ENCODE measurements around the gene NLRC4.

NLRC4 gene

GRCh38 chr2:32271063-32271462, 6.4 kb upstream of the NLRC4 start:
- in situ Hi-C loops (cut with HindIII; ENCODE audit: low sequenced_read_pairs), result no loop called here
- DNase-seq (ENCODE audit: low read depth), result no peak
- no peak overlapping the region for H3K4me3 ChIP-seq (ENCODE audit: low read depth, low read length)
- TF ChIP-seq CTCF (IDR thresholded peaks at IDR 0.05; ENCODE audit: low read depth, low read length, missing control alignments), result no peak

- no peak overlapping the region for H3K4me3 ChIP-seq (ENCODE audit: low read depth, low read length)
- DNase-seq (ENCODE audit: low read depth), result no peak
- in situ Hi-C loops (cut with HindIII; ENCODE audit: low sequenced_read_pairs), result no loop called here
- TF ChIP-seq CTCF (IDR thresholded peaks at IDR 0.05; ENCODE audit: low read depth, low read length, missing control alignments), result no peak
Measured at GRCh38 chr2:32262105-32262504, 2.6 kb downstream of the NLRC4 start.

- no peak for DNase-seq (ENCODE audit: low read depth)
- in situ Hi-C loops (cut with HindIII; ENCODE audit: low sequenced_read_pairs), result no loop called here
- H3K4me3 ChIP-seq (ENCODE audit: low read depth, low read length), result no peak overlapping the region
- no peak for TF ChIP-seq CTCF (IDR thresholded peaks at IDR 0.05; ENCODE audit: low read depth, low read length, missing control alignments)
Measured at GRCh38 chr2:32260376-32260775, 4.3 kb downstream of the NLRC4 start.

GRCh38 chr2:32258242-32258641, 6.4 kb downstream of the NLRC4 start:
- no peak for DNase-seq (ENCODE audit: low read depth)
- TF ChIP-seq CTCF (IDR thresholded peaks at IDR 0.05; ENCODE audit: low read depth, low read length, missing control alignments), result no peak
- no peak overlapping the region for H3K4me3 ChIP-seq (ENCODE audit: low read depth, low read length)
- in situ Hi-C loops (cut with HindIII; ENCODE audit: low sequenced_read_pairs), result no loop called here

- TF ChIP-seq CTCF (IDR thresholded peaks at IDR 0.05; ENCODE audit: low read depth, low read length, missing control alignments), result no peak
- in situ Hi-C loops (cut with HindIII; ENCODE audit: low sequenced_read_pairs), result loop anchor here (5.0 kb wide), 1 partner anchor 47 kb away; no protein-coding TSS in a partner anchor
- no peak for DNase-seq (ENCODE audit: low read depth)
- no peak overlapping the region for H3K4me3 ChIP-seq (ENCODE audit: low read depth, low read length)
Measured at GRCh38 chr2:32250290-32250689, 14.4 kb downstream of the NLRC4 start.

GRCh38 chr2:32249731-32250236, 14.9 kb downstream of the NLRC4 start:
- in situ Hi-C loops (cut with HindIII; ENCODE audit: low sequenced_read_pairs), result loop anchor here (5.0 kb wide), 1 partner anchor 48 kb away; no protein-coding TSS in a partner anchor
- no peak for DNase-seq (ENCODE audit: low read depth)
- no peak overlapping the region for H3K4me3 ChIP-seq (ENCODE audit: low read depth, low read length)
- TF ChIP-seq CTCF (IDR thresholded peaks at IDR 0.05; ENCODE audit: low read depth, low read length, missing control alignments), result no peak

All from astrocyte of the cerebellum (primary cell).